Left ventricle myocardium inferior (tissue), 1 donor: ENCODE data around the gene MGLL. TPM values are rescaled to one million over a fixed set of nuclear protein-coding genes. Genes with fewer than 3 reads are reported as not detected.

Experiments used
- DNase-seq: peaks from one replicate; pipeline ENCODE4 v3.0.0-alpha.2; 2020
- H3K27ac ChIP-seq: fragments of 200-600 bp; replicated peaks from 2 replicates; pipeline ENCODE4 v1.8.0; 2021
- H3K27me3 ChIP-seq: fragments of 200-600 bp; 2 replicates; pipeline ENCODE4 v1.8.0; 2021; ENCODE audit warnings: low read depth
- H3K36me3 ChIP-seq: fragments of 200-600 bp; 2 replicates; pipeline ENCODE4 v1.8.0; 2021
- H3K4me1 ChIP-seq: fragments of 200-600 bp; 2 replicates; pipeline ENCODE4 v1.8.0; 2021
- H3K4me3 ChIP-seq: fragments of 200-600 bp; 2 replicates; pipeline ENCODE4 v1.8.0; 2021; ENCODE audit warnings: mild to moderate bottlenecking, moderate library complexity
- H3K9me3 ChIP-seq: fragments of 200-600 bp; replicated peaks from 2 replicates; pipeline ENCODE4 v1.8.0; 2021
- intact Hi-C: fragments of 100-400 bp; cut with micrococcal nuclease; formaldehyde crosslinking; loops from one replicate; pipeline ENCODE4 v1.11.0; 2022
- total RNA-seq: library from RNA; stranded (reverse); fragmentation: NEBNext Ultra II Directional; extraction: Animal tissue kit (Norgen Biotek cat#: 25700); gene quantifications from one replicate; pipeline ENCODE4 v1.2.1, GENCODE V29; 2021
- TF ChIP-seq, protein P1 (sequence below): fragments of 200-600 bp; IDR thresholded peaks from 2 replicates; pipeline ENCODE4 v1.8.0; 2021; ENCODE audit warnings: antibody characterized with exemption, mild to moderate bottlenecking, borderline replicate concordance
- donor health status: DM: no; HTN: yes; CAD: no; lungs with severe emphysema.

Gene MGLL
- total RNA-seq, 1 donor from 2014 or later = 67.0 TPM

DNA sequence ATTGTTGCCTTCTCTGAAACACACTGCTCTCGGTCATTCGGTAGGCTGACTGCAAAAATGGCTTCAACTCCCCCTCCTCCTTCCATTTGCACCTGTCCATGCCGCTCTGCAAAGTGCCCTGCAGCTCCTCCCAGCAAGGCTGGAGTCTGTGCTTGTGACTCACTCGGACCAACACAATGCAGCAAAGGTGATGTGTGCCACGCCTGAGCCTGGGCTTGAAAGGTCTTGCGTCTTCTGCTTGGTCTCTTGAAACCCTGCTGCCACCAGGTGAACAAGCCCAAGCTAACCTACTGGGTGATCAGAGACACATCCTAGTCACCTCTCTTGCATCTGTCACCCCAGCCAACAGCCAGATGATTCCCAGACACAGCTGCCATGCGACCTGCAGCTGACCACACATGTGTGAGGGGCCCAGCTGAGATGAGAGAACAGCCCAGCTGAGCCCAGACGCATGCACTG is 71.1 kb downstream of the MGLL start:
- Histone ChIP-seq H3K27ac (peak overlapping the region; percentile 96), H3K4me3 (no peak overlapping the region), H3K4me1 (peaks cover 85% of the 10 kb centered on the region), H3K36me3 (no peaks in the 10 kb centered on the region), H3K27me3 (no peaks in the 10 kb centered on the region), H3K9me3 (no peaks in the 10 kb centered on the region)
- intact Hi-C loops = no loop called here
- TF ChIP-seq, protein P1, sequence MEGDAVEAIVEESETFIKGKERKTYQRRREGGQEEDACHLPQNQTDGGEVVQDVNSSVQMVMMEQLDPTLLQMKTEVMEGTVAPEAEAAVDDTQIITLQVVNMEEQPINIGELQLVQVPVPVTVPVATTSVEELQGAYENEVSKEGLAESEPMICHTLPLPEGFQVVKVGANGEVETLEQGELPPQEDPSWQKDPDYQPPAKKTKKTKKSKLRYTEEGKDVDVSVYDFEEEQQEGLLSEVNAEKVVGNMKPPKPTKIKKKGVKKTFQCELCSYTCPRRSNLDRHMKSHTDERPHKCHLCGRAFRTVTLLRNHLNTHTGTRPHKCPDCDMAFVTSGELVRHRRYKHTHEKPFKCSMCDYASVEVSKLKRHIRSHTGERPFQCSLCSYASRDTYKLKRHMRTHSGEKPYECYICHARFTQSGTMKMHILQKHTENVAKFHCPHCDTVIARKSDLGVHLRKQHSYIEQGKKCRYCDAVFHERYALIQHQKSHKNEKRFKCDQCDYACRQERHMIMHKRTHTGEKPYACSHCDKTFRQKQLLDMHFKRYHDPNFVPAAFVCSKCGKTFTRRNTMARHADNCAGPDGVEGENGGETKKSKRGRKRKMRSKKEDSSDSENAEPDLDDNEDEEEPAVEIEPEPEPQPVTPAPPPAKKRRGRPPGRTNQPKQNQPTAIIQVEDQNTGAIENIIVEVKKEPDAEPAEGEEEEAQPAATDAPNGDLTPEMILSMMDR = no peak
- DNase-seq = no peak

DNA sequence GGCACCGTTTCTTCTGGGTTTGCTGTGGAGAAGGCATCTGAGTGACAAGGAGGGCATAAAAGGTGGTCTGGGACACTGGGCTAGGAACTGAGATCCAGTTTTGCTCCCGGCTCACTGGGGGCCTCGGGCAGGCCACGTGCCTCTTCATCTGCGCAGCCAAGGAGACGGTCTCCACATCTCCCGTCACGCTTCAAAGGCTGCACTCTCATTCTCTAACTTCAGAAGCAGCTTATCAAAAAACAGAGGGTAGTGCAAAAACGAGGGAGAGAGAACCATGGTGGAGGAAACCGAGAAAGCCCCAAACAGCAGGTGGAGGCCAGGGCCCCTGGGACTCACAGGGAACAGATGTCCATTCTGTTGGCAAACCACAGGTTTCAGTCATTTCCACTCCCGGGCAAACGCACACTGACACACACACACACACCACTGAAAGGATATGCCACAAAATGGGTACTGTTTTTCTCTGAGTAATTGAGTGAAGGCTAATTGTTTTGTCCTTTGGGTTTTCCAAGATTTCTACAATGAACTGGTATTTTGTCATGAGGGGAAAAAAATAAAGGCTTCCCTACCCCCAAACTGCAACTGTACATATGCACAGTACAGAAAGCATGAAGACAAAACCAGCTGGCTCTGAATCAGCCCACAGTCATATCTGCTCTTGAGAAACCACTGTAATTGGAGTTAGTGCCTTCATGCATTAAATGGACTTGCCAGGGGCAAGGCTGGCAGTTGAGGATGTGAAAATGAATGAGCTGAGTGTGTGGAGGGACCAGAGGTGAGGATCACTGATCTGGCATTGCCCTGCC is 71.9 kb downstream of the MGLL start:
- H3K4me3 ChIP-seq = no peak overlapping the region
- intact Hi-C loops = no loop called here
- H3K36me3 ChIP-seq = no peaks in the 10 kb centered on the region
- H3K27ac ChIP-seq = peak overlapping the region; percentile 96
- no peak for DNase-seq
- TF ChIP-seq, protein P1 = no peak
- no peaks in the 10 kb centered on the region for H3K27me3 ChIP-seq
- H3K4me1 ChIP-seq = peaks cover 86% of the 10 kb centered on the region
- H3K9me3 ChIP-seq = no peaks in the 10 kb centered on the region

DNA sequence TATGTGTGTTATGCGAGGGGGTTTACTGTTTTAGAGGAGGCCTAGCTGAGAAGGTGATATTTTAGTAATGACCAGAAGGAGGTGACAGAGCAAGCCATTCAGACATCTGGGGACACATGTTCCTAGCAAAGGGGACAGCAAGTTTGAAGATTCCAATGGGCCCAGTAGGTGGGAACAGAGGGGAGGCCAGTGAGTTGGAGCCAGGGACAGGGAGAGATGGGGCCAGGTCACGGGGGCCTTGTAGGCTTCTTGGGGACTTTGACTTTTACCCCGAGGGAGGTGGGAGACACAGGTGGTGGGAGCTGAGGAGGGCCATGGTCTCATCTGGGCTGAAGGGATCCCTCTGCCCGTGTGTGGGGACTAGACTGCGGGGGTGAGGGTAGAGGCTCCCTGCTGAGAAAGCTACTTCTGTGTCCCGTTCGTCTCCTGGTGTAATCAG is 72.5 kb downstream of the MGLL start:
- no peaks in the 10 kb centered on the region for H3K27me3 ChIP-seq
- peaks cover 88% of the 10 kb centered on the region for H3K4me1 ChIP-seq
- TF ChIP-seq, protein P1 = peak; percentile 33
- intact Hi-C loops = loop anchor here (5.0 to 10.0 kb wide), 2 partner anchors 55 to 72 kb away; partner anchors contain the start of gene MGLL
- no peaks in the 10 kb centered on the region for H3K9me3 ChIP-seq
- H3K36me3 ChIP-seq = no peaks in the 10 kb centered on the region
- no peak overlapping the region for H3K4me3 ChIP-seq
- peak overlapping the region; percentile 96 for H3K27ac ChIP-seq
- no peak for DNase-seq

DNA sequence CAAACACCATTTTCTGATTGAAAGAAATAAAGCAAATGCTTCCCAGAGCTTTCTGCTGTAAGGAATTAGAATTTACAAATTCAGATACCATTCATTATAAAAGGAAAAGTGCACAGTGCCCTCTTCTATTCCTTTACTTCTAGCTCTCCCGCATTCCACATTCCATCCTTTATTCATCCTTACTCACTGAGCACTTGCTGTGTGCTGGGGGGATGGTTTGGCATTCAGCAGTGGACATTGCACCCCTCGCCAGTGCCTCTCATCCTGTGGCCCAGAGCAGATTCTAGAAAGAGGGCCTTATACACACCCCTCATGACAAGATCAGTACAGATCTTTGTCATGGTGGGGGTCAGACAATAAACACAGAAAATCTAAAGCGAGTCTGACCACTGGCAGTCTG is 73.0 kb downstream of the MGLL start:
- H3K27ac ChIP-seq = peak overlapping the region; percentile 96
- H3K9me3 ChIP-seq = no peaks in the 10 kb centered on the region
- no peak overlapping the region for H3K4me3 ChIP-seq
- peaks cover 88% of the 10 kb centered on the region for H3K4me1 ChIP-seq
- H3K27me3 ChIP-seq = no peaks in the 10 kb centered on the region
- intact Hi-C loops = loop anchor here (5.0 to 10.0 kb wide), 2 partner anchors 55 to 73 kb away; partner anchors contain the start of gene MGLL
- no peaks in the 10 kb centered on the region for H3K36me3 ChIP-seq
- DNase-seq = no peak
- TF ChIP-seq, protein P1 = no peak

DNA sequence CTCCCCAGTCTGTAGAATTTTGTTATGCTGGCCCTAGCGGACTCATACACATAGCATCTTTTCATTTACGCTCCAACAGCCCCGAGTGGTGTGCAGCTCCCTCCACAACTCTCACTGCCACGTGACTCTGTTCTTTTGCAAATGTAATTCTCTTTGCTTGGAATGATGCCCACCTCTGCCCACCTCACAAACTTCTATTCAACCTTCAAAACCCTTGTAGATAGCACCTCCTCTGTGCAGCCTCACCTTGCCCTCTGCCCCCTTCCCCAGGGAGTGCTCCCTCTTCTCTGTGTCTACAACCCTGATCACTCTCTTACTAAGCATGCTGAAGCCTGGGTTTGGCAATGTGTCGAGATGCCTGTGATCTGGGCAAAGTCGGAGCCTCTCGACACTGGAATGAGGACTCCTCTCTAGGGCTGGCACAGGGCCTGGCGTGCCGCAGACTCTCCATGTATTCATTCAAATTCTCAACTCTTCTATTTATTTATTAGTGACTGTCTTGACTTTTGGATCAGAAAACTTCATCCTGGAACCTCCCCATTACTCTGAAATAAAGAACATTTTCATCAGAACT is 73.5 kb downstream of the MGLL start:
- no peak for DNase-seq
- no peaks in the 10 kb centered on the region for H3K27me3 ChIP-seq
- H3K9me3 ChIP-seq = no peaks in the 10 kb centered on the region
- H3K4me1 ChIP-seq = peaks cover 88% of the 10 kb centered on the region
- H3K27ac ChIP-seq = peak overlapping the region; percentile 96
- TF ChIP-seq, protein P1 = no peak
- no peaks in the 10 kb centered on the region for H3K36me3 ChIP-seq
- intact Hi-C loops = loop anchor here (5.0 to 10.0 kb wide), 2 partner anchors 54 to 73 kb away; partner anchors contain the start of gene MGLL
- peak overlapping the region; percentile 11 for H3K4me3 ChIP-seq
